HCT116 (cell line): ENCODE data around the gene NLRC5. TPM values are rescaled to one million over a fixed set of nuclear protein-coding genes. Genes with fewer than 3 reads are reported as not detected.

Source experiments
- ATAC-seq: fragments of 200-7000 bp; cut with Tn5 transposase; 2 replicates; pipeline ENCODE4 v1.9.1; 2020; ENCODE audit warnings: mild to moderate bottlenecking, moderate library complexity
- BruUV-seq: library from RNA; stranded (reverse); fragments of 400-500 nt; replicated peaks from 2 replicates; lab custom pipeline; 2021; lab: Mats Ljungman, UMichigan
- CTCF ChIA-PET: fragments of 300-600 bp; sonication (Branson Sonifier 250); formaldehyde crosslinking; loops from one replicate; lab custom pipeline; 2021; ENCODE audit warnings: antibody characterized with exemption; lab: Charles Lee
- POLR2A ChIA-PET: fragments of 300-600, 350-600 bp; sonication (Branson Sonifier 250); formaldehyde crosslinking; loops from one replicate; lab custom pipeline; 2021; ENCODE audit warnings: antibody characterized with exemption; lab: Charles Lee
- RAD21 ChIA-PET, 2 experiments: fragments of 300-600 bp; sonication (Branson Sonifier 250); formaldehyde crosslinking; loops; one replicate each; lab custom pipeline; 2023; ENCODE audit warnings: low total read pairs in 2 of 2; ENCODE audit not compliant: uncharacterized antibody in 2 of 2, unreplicated experiment in 2 of 2, low non-redundant PET in 1 of 2; lab: Charles Lee
- DNase-seq: peaks from one replicate; pipeline ENCODE4 v3.0.0-alpha.2; 2010; ENCODE audit warnings: low read depth, low spot score
- H2AFZ ChIP-seq: fragments of 200-600 bp; shearing (Covaris generic), sonication (generic); 2 replicates; pipeline ENCODE4 v1.6.1; 2017; ENCODE audit warnings: low read depth, mixed run types, mixed read lengths, antibody characterized with exemption, low read length; ENCODE audit not compliant: poor library complexity, severe bottlenecking
- H3K27ac ChIP-seq: 2 replicates; pipeline ENCODE4 v1.5.1; 2012; ENCODE audit warnings: low read depth, low read length
- H3K27me3 ChIP-seq: fragments of 200-600 bp; sonication (generic); 2 replicates; pipeline ENCODE4 v1.6.1; 2016; ENCODE audit warnings: mixed run types, low read length, mixed read lengths; ENCODE audit not compliant: insufficient read depth
- H3K36me3 ChIP-seq, 2 experiments: fragments of 200-500 bp in 1 of 2; fragments of 200-600 bp in 1 of 2; sonication (Bioruptor generic) in 1 of 2; sonication (generic) in 1 of 2; 2 replicates each; pipeline versions ENCODE4 v1.5.1 to v1.6.1; 2014 to 2016; ENCODE audit warnings: low read length in 2 of 2, inconsistent platforms in 1 of 2, mixed read lengths in 1 of 2, mixed run types in 1 of 2; ENCODE audit not compliant: insufficient read depth in 2 of 2, control insufficient read depth in 1 of 2
- H3K4me1 ChIP-seq, 2 experiments: fragments of 200-600 bp in 1 of 2; sonication (generic) in 1 of 2; 2 replicates each; pipeline versions ENCODE4 v1.5.1 to v1.6.1; 2012 to 2017; ENCODE audit warnings: low read length in 2 of 2, inconsistent platforms in 1 of 2, mild to moderate bottlenecking in 1 of 2, mixed read lengths in 1 of 2, mixed run types in 1 of 2, moderate library complexity in 1 of 2; ENCODE audit not compliant: insufficient read depth in 2 of 2, control insufficient read depth in 1 of 2
- H3K4me2 ChIP-seq: fragments of 200-600 bp; sonication (generic); 2 replicates; pipeline ENCODE4 v1.6.1; 2017; ENCODE audit warnings: mixed run types, low read length, mixed read lengths
- H3K4me3 ChIP-seq, 2 experiments: fragments of 200-600 bp in 1 of 2; sonication (generic) in 1 of 2; replicated peaks in 1 of 2; 2 replicates each; pipeline ENCODE4 v1.5.1; 2011 to 2016; ENCODE audit warnings: low read length in 2 of 2, control low read depth in 1 of 2, low read depth in 1 of 2, mild to moderate bottlenecking in 1 of 2, mixed read lengths in 1 of 2, mixed run types in 1 of 2
- H3K79me2 ChIP-seq: fragments of 200-600 bp; sonication (generic); 2 replicates; pipeline ENCODE4 v1.6.1; 2017; ENCODE audit warnings: mild to moderate bottlenecking, mixed run types, low read length, moderate library complexity, mixed read lengths; ENCODE audit not compliant: insufficient read depth
- H3K9ac ChIP-seq: fragments of 200-600 bp; sonication (generic); 2 replicates; pipeline ENCODE4 v1.6.1; 2016; ENCODE audit warnings: low read length, mixed read lengths
- H3K9me2 ChIP-seq: fragments of 200-600 bp; sonication (generic), shearing (Covaris generic); 2 replicates; pipeline ENCODE4 v1.6.1; 2017; ENCODE audit warnings: mixed run types, mild to moderate bottlenecking, moderate library complexity; ENCODE audit not compliant: insufficient read depth
- H3K9me3 ChIP-seq, 2 experiments: fragments of 200-500 bp in 1 of 2; fragments of 200-600 bp in 1 of 2; sonication (Bioruptor generic) in 1 of 2; sonication (generic) in 1 of 2; 2 replicates each; pipeline ENCODE4 v1.6.1; 2014 to 2017; ENCODE audit warnings: low read length in 2 of 2, mixed read lengths in 2 of 2, inconsistent platforms in 1 of 2, low read depth in 1 of 2, mild to moderate bottlenecking in 1 of 2, mixed run types in 1 of 2, moderate library complexity in 1 of 2; ENCODE audit not compliant: control insufficient read depth in 1 of 2, insufficient read depth in 1 of 2
- H4K20me1 ChIP-seq: fragments of 200-600 bp; sonication (generic), shearing (Covaris generic); 2 replicates; pipeline ENCODE4 v1.6.1; 2017; ENCODE audit warnings: mixed run types, mild to moderate bottlenecking, moderate library complexity; ENCODE audit not compliant: insufficient read depth
- POLR2A ChIP-seq: IDR thresholded peaks from 2 replicates; pipeline ENCODE4 v1.7.0; 2011; ENCODE audit warnings: borderline replicate concordance; ENCODE audit not compliant: insufficient read depth, insufficient read length; ENCODE audit errors: extremely low read depth
- SP1 ChIP-seq: IDR thresholded peaks from 2 replicates; pipeline ENCODE4 v1.6.1; 2012; ENCODE audit warnings: low read depth
- SRF ChIP-seq: IDR thresholded peaks from 2 replicates; pipeline ENCODE4 v1.6.1; 2012; ENCODE audit warnings: low read depth
- YY1 ChIP-seq: IDR thresholded peaks from 2 replicates; pipeline ENCODE4 v1.6.1; 2011; ENCODE audit warnings: low read length, low read depth, moderate library complexity, mild to moderate bottlenecking; ENCODE audit not compliant: insufficient replicate concordance; ENCODE audit errors: extremely low read depth
- ZFX ChIP-seq: fragments of 450-650 bp; IDR thresholded peaks from 2 replicates; pipeline ENCODE4 v1.6.1; 2017
- ZNF274 ChIP-seq: fragments of 200-500 bp; sonication (Bioruptor generic); IDR thresholded peaks from 2 replicates; pipeline ENCODE4 v1.6.1; 2014; ENCODE audit warnings: mild to moderate bottlenecking, low read depth, low read length, inconsistent platforms
- intact Hi-C: fragments of 100-400 bp; cut with micrococcal nuclease; formaldehyde crosslinking; loops from 2 replicates; pipeline ENCODE4 v1.10.0; 2022
- total RNA-seq: library from RNA; stranded (reverse); gene quantifications from one replicate; pipeline ENCODE4 v1.2.1, GENCODE V29; 2021; ENCODE audit not compliant: unreplicated experiment
- TF ChIP-seq, protein P1 (sequence below): IDR thresholded peaks from 2 replicates; pipeline ENCODE4 v1.6.1; 2012
- TF ChIP-seq, protein P2 (sequence below): IDR thresholded peaks from 2 replicates; pipeline ENCODE4 v1.6.1; 2012
- TF ChIP-seq, protein P3 (sequence below): IDR thresholded peaks from 2 replicates; pipeline ENCODE4 v1.6.1; 2012; ENCODE audit warnings: low read depth

NLRC5 gene
- total RNA-seq, 1 experiment from 2014 or later: 10.4 TPM

DNA sequence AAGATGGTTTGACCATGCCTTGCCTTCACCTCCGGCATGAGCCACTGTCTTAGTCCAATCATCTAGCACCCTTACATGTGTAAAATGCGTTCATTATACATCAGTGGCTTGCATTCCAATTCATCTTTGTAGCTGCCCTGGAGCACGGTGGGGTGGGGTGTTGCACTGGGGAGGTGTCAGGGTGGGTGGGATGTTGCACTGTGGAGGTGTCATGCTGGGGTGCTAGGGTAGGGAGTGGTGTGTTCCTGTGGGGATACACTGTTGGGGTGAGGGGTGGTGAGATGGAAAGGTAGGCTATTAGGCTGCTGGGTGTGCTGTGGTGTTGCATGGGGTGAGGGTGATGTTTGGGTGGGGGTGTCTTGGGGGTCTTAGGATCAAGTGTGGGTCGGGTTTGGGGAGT is 47.0 kb downstream of the NLRC5 start (continued):
- TF ChIP-seq ZNF274: no peak

DNA sequence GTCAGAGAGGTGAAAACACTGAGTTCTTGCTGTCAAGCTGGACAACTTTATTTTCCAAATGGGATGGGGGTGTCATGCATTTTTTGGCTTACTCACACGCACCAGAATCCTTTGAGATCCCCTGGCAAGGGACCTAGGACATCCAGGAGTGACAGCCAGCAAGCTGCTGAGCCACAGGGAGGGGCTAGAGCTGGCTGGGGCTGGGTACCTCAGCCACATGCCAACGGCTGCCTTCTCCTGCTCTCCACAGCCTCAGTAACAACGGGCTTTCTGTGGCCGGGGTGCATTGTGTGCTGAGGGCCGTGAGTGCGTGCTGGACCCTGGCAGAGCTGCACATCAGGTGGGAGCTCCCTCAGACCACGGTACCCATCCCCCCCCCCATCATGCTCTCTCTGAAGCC is 47.6 kb downstream of the NLRC5 start:
- no peak for ATAC-seq
- Histone ChIP-seq H3K27ac (no peak overlapping the region), H3K36me3 (no peaks in the 10 kb centered on the region), H3K9me2 (no peaks in the 10 kb centered on the region), H3K9me3 (no peaks in the 10 kb centered on the region), H3K4me1 (peaks cover 0 to 2% of the 10 kb centered on the region in 2 experiments; a peak in 1 of 4 replicates), H3K4me3 (no peak overlapping the region), H4K20me1 (no peaks in the 10 kb centered on the region), H3K4me2 (no peak overlapping the region), H2AFZ (no peak overlapping the region), H3K9ac (no peak overlapping the region), H3K27me3 (no peaks in the 10 kb centered on the region), H3K79me2 (no peaks in the 10 kb centered on the region)
- ChIA-PET RAD21 (no interaction called here), CTCF (interaction anchor here (1.4 kb wide), 1 partner anchor 9 kb away, joined by 3 read pairs; no protein-coding TSS in a partner anchor), POLR2A (no interaction called here)
- DNase-seq: no peak
- intact Hi-C loops: no loop called here
- TF ChIP-seq, protein P1, sequence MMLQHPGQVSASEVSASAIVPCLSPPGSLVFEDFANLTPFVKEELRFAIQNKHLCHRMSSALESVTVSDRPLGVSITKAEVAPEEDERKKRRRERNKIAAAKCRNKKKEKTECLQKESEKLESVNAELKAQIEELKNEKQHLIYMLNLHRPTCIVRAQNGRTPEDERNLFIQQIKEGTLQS: no peak
- no peak for TF ChIP-seq SP1
- TF ChIP-seq YY1: no peak
- TF ChIP-seq SRF: no peak
- TF ChIP-seq, protein P2, sequence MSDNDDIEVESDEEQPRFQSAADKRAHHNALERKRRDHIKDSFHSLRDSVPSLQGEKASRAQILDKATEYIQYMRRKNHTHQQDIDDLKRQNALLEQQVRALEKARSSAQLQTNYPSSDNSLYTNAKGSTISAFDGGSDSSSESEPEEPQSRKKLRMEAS: no peak
- TF ChIP-seq, protein P3, sequence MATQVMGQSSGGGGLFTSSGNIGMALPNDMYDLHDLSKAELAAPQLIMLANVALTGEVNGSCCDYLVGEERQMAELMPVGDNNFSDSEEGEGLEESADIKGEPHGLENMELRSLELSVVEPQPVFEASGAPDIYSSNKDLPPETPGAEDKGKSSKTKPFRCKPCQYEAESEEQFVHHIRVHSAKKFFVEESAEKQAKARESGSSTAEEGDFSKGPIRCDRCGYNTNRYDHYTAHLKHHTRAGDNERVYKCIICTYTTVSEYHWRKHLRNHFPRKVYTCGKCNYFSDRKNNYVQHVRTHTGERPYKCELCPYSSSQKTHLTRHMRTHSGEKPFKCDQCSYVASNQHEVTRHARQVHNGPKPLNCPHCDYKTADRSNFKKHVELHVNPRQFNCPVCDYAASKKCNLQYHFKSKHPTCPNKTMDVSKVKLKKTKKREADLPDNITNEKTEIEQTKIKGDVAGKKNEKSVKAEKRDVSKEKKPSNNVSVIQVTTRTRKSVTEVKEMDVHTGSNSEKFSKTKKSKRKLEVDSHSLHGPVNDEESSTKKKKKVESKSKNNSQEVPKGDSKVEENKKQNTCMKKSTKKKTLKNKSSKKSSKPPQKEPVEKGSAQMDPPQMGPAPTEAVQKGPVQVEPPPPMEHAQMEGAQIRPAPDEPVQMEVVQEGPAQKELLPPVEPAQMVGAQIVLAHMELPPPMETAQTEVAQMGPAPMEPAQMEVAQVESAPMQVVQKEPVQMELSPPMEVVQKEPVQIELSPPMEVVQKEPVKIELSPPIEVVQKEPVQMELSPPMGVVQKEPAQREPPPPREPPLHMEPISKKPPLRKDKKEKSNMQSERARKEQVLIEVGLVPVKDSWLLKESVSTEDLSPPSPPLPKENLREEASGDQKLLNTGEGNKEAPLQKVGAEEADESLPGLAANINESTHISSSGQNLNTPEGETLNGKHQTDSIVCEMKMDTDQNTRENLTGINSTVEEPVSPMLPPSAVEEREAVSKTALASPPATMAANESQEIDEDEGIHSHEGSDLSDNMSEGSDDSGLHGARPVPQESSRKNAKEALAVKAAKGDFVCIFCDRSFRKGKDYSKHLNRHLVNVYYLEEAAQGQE: no peak
- no peak for TF ChIP-seq POLR2A
- TF ChIP-seq ZNF274: no peak
- TF ChIP-seq ZFX: no peak
- BruUV-seq: no TSS peak
